ENCODE measurements around the gene JAK1. TPM values are rescaled to one million over a fixed set of nuclear protein-coding genes. Genes with fewer than 3 reads are reported as not detected.

Gene JAK1
- total and polyA plus RNA-seq, 2 experiments from 2014 or later, result 8.0 to 19.5 TPM

DNA sequence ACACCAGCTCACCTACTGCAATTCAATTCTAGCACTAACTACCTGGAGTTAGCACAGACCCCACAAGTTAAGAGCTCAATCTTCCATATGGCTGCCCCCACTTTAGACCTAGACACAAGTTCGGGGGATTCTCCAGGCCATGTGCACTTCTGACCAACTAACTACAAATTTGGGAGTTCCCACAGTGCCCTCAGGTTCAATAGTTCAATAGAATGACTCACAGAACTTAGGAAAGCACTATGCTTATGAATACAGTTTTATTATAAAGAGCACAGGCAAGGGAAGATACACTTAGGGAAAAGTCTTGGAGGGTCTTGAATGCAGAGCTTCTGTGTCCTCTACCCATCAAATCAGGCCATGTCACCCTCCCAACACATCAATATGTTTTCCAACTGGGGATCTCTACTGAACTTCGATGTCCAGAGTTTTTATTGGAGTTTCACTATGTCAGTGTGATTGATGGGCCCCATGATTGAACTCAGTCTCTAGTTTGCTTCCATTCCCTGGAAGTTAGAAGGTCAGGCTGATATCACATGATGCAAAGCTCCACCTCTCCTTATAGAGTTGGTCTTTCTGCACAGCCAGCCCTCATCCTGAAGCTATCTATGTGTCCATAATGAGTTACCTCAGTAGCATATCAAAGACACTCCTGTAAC lies 175.4 kb downstream of the JAK1 start:
- Mint-ChIP-seq H3K36me3 (ENCODE audit: low read depth) (peaks cover 56% of the 10 kb centered on the region), H3K4me3 (no peak overlapping the region), H3K4me1 (no peaks in the 10 kb centered on the region), H3K27ac (no peak overlapping the region), H3K27me3 (ENCODE audit: insufficient read depth, low read depth, poor library complexity) (no peaks in the 10 kb centered on the region), H3K9me3 (peaks cover 28% of the 10 kb centered on the region)
- Histone ChIP-seq H3K4me3 (no peak overlapping the region), H2AFZ (no peak overlapping the region), H3K27me3 (ENCODE audit: insufficient read depth) (no peaks in the 10 kb centered on the region), H3F3A (replicated peaks; ENCODE audit: low read depth) (no peaks in the 10 kb centered on the region), H3K36me3 (ENCODE audit: insufficient read depth) (peaks cover 20% of the 10 kb centered on the region), H3K79me2 (replicated peaks; ENCODE audit: insufficient read depth) (no peaks in the 10 kb centered on the region), H3K27ac (ENCODE audit: low read depth) (no peak overlapping the region), H3K9me2 (ENCODE audit: insufficient read depth) (no peaks in the 10 kb centered on the region), H3K4me1 (ENCODE audit: insufficient read depth) (no peaks in the 10 kb centered on the region), H4K20me1 (replicated peaks; ENCODE audit: insufficient read depth) (no peaks in the 10 kb centered on the region), H3K4me2 (no peak overlapping the region)
- TF ChIP-seq EZH2 (IDR thresholded peaks at IDR 0.05; ENCODE audit: low read depth, unreplicated experiment), result no peak
- TF ChIP-seq NANOG (IDR thresholded peaks at IDR 0.05; ENCODE audit: borderline replicate concordance), result no peak
- no peak for TF ChIP-seq EZH2phosphoT487 (IDR thresholded peaks at IDR 0.05; ENCODE audit: unreplicated experiment)
- TF ChIP-seq, protein P1, sequence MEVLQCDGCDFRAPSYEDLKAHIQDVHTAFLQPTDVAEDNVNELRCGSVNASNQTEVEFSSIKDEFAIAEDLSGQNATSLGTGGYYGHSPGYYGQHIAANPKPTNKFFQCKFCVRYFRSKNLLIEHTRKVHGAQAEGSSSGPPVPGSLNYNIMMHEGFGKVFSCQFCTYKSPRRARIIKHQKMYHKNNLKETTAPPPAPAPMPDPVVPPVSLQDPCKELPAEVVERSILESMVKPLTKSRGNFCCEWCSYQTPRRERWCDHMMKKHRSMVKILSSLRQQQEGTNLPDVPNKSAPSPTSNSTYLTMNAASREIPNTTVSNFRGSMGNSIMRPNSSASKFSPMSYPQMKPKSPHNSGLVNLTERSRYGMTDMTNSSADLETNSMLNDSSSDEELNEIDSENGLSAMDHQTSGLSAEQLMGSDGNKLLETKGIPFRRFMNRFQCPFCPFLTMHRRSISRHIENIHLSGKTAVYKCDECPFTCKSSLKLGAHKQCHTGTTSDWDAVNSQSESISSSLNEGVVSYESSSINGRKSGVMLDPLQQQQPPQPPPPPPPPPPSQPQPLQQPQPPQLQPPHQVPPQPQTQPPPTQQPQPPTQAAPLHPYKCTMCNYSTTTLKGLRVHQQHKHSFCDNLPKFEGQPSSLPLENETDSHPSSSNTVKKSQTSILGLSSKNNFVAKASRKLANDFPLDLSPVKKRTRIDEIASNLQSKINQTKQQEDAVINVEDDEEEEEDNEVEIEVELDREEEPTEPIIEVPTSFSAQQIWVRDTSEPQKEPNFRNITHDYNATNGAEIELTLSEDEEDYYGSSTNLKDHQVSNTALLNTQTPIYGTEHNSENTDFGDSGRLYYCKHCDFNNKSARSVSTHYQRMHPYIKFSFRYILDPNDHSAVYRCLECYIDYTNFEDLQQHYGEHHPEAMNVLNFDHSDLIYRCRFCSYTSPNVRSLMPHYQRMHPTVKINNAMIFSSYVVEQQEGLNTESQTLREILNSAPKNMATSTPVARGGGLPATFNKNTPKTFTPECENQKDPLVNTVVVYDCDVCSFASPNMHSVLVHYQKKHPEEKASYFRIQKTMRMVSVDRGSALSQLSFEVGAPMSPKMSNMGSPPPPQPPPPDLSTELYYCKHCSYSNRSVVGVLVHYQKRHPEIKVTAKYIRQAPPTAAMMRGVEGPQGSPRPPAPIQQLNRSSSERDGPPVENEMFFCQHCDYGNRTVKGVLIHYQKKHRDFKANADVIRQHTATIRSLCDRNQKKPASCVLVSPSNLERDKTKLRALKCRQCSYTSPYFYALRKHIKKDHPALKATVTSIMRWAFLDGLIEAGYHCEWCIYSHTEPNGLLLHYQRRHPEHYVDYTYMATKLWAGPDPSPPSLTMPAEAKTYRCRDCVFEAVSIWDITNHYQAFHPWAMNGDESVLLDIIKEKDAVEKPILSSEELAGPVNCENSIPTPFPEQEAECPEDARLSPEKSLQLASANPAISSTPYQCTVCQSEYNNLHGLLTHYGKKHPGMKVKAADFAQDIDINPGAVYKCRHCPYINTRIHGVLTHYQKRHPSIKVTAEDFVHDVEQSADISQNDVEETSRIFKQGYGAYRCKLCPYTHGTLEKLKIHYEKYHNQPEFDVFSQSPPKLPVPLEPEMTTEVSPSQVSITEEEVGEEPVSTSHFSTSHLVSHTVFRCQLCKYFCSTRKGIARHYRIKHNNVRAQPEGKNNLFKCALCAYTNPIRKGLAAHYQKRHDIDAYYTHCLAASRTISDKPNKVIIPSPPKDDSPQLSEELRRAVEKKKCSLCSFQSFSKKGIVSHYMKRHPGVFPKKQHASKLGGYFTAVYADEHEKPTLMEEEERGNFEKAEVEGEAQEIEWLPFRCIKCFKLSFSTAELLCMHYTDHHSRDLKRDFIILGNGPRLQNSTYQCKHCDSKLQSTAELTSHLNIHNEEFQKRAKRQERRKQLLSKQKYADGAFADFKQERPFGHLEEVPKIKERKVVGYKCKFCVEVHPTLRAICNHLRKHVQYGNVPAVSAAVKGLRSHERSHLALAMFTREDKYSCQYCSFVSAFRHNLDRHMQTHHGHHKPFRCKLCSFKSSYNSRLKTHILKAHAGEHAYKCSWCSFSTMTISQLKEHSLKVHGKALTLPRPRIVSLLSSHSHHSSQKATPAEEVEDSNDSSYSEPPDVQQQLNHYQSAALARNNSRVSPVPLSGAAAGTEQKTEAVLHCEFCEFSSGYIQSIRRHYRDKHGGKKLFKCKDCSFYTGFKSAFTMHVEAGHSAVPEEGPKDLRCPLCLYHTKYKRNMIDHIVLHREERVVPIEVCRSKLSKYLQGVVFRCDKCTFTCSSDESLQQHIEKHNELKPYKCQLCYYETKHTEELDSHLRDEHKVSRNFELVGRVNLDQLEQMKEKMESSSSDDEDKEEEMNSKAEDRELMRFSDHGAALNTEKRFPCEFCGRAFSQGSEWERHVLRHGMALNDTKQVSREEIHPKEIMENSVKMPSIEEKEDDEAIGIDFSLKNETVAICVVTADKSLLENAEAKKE (CRISPR knock-in tag; IDR thresholded peaks at IDR 0.05), result no peak
- TF ChIP-seq ZNF114 (CRISPR knock-in tag; IDR thresholded peaks at IDR 0.05), result no peak
- TF ChIP-seq, protein P2, sequence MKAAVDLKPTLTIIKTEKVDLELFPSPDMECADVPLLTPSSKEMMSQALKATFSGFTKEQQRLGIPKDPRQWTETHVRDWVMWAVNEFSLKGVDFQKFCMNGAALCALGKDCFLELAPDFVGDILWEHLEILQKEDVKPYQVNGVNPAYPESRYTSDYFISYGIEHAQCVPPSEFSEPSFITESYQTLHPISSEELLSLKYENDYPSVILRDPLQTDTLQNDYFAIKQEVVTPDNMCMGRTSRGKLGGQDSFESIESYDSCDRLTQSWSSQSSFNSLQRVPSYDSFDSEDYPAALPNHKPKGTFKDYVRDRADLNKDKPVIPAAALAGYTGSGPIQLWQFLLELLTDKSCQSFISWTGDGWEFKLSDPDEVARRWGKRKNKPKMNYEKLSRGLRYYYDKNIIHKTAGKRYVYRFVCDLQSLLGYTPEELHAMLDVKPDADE (IDR thresholded peaks at IDR 0.05), result no peak
- TF ChIP-seq, protein P3, sequence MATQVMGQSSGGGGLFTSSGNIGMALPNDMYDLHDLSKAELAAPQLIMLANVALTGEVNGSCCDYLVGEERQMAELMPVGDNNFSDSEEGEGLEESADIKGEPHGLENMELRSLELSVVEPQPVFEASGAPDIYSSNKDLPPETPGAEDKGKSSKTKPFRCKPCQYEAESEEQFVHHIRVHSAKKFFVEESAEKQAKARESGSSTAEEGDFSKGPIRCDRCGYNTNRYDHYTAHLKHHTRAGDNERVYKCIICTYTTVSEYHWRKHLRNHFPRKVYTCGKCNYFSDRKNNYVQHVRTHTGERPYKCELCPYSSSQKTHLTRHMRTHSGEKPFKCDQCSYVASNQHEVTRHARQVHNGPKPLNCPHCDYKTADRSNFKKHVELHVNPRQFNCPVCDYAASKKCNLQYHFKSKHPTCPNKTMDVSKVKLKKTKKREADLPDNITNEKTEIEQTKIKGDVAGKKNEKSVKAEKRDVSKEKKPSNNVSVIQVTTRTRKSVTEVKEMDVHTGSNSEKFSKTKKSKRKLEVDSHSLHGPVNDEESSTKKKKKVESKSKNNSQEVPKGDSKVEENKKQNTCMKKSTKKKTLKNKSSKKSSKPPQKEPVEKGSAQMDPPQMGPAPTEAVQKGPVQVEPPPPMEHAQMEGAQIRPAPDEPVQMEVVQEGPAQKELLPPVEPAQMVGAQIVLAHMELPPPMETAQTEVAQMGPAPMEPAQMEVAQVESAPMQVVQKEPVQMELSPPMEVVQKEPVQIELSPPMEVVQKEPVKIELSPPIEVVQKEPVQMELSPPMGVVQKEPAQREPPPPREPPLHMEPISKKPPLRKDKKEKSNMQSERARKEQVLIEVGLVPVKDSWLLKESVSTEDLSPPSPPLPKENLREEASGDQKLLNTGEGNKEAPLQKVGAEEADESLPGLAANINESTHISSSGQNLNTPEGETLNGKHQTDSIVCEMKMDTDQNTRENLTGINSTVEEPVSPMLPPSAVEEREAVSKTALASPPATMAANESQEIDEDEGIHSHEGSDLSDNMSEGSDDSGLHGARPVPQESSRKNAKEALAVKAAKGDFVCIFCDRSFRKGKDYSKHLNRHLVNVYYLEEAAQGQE (IDR thresholded peaks at IDR 0.05; ENCODE audit: unreplicated experiment), result no peak
- no peak for TF ChIP-seq CREB1 (CRISPR knock-in tag; IDR thresholded peaks at IDR 0.05; ENCODE audit: low read depth)
- TF ChIP-seq STAT1 (IDR thresholded peaks at IDR 0.05; ENCODE audit: unreplicated experiment), result no peak
- TF ChIP-seq, protein P4, sequence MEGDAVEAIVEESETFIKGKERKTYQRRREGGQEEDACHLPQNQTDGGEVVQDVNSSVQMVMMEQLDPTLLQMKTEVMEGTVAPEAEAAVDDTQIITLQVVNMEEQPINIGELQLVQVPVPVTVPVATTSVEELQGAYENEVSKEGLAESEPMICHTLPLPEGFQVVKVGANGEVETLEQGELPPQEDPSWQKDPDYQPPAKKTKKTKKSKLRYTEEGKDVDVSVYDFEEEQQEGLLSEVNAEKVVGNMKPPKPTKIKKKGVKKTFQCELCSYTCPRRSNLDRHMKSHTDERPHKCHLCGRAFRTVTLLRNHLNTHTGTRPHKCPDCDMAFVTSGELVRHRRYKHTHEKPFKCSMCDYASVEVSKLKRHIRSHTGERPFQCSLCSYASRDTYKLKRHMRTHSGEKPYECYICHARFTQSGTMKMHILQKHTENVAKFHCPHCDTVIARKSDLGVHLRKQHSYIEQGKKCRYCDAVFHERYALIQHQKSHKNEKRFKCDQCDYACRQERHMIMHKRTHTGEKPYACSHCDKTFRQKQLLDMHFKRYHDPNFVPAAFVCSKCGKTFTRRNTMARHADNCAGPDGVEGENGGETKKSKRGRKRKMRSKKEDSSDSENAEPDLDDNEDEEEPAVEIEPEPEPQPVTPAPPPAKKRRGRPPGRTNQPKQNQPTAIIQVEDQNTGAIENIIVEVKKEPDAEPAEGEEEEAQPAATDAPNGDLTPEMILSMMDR (conservative IDR thresholded peaks at IDR 0.05; ENCODE audit: low read depth in 2 of 2), result no peak
- no peak for TF ChIP-seq JUNB (IDR thresholded peaks at IDR 0.05; ENCODE audit: unreplicated experiment)
- TF ChIP-seq ZNF331 (CRISPR knock-in tag; IDR thresholded peaks at IDR 0.05; ENCODE audit: low read depth), result no peak
- no peak for TF ChIP-seq POLR2AphosphoS5 (IDR thresholded peaks at IDR 0.05; ENCODE audit: low read depth)
- DNase-seq (ENCODE audit: low spot score), result no peak
- no peak for ATAC-seq

All from GM23338 (cell line).